Measurements from ENCODE around the gene WDR81. TPM values are rescaled to one million over a fixed set of nuclear protein-coding genes. Genes with fewer than 3 reads are reported as not detected.
"Not testable (repeated sequence)": the region's sequence is repeated elsewhere in the genome, so short reads cannot be mapped to it uniquely, and the experiment has no call there.

Gene WDR81
- total RNA-seq, 1 donor from 2014 or later, result 16.0 TPM

DNA sequence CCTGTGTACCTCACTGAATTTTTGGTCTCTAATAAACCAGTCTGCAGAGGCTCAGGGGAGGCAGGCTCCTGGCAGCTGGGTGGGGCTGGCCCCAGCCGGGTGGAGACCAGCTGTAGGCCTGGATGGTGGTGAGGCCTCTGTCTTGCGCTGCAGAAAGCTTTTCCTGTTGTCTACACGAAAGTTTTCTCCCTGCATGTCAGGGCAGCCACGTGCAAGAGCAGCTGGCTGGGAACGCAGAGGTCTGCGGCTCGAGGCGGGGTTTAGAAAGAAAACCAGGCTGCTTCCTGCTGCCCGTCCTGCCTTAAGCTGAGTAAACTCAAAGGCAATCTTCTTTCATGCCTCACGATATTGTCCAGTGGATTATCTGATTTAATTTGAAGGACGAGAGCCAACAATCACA lies 39.8 kb downstream of the WDR81 start:
- Mint-ChIP-seq H3K36me3 (no peaks in the 10 kb centered on the region), H3K27ac (peak overlapping the region; percentile 74), H3K27me3 (no peaks in the 10 kb centered on the region), H3K4me3 (peak overlapping the region; percentile 77), H3K4me1 (ENCODE audit: unreplicated experiment) (peaks cover 20% of the 10 kb centered on the region), H3K9me3 (no peaks in the 10 kb centered on the region)
- no peak for DNase-seq (ENCODE audit: extremely low spot score, unreplicated experiment)
- TF ChIP-seq, protein P1, sequence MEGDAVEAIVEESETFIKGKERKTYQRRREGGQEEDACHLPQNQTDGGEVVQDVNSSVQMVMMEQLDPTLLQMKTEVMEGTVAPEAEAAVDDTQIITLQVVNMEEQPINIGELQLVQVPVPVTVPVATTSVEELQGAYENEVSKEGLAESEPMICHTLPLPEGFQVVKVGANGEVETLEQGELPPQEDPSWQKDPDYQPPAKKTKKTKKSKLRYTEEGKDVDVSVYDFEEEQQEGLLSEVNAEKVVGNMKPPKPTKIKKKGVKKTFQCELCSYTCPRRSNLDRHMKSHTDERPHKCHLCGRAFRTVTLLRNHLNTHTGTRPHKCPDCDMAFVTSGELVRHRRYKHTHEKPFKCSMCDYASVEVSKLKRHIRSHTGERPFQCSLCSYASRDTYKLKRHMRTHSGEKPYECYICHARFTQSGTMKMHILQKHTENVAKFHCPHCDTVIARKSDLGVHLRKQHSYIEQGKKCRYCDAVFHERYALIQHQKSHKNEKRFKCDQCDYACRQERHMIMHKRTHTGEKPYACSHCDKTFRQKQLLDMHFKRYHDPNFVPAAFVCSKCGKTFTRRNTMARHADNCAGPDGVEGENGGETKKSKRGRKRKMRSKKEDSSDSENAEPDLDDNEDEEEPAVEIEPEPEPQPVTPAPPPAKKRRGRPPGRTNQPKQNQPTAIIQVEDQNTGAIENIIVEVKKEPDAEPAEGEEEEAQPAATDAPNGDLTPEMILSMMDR (conservative IDR thresholded peaks at IDR 0.05), result no peak

DNA sequence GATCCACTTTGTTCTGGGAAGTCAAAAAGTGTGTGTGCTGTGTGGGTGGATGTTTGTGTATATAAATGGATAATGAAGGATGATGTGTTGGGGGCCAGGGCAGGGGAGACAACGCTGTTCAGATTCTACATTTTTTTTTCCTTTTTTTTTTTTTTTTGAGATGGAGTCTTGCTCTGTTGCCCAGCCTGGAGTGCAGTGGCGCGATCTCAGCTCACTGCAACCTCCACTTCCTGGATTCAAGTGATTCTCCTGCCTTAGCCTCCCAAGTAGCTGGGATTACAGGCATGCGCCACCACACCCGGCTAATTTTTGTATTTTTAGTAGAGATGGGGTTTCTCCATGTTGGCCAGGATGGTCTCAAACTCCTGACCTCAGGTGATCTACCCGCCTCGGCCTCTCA lies 40.2 kb downstream of the WDR81 start:
- H3K27me3 Mint-ChIP-seq; H3K27ac Mint-ChIP-seq; H3K9me3 Mint-ChIP-seq; H3K36me3 Mint-ChIP-seq; DNase-seq (ENCODE audit: extremely low spot score, unreplicated experiment): not testable (repeated sequence)
- H3K4me3 Mint-ChIP-seq, result peak overlapping the region; percentile 77
- H3K4me1 Mint-ChIP-seq (ENCODE audit: unreplicated experiment), result peaks cover 23% of the 10 kb centered on the region

DNA sequence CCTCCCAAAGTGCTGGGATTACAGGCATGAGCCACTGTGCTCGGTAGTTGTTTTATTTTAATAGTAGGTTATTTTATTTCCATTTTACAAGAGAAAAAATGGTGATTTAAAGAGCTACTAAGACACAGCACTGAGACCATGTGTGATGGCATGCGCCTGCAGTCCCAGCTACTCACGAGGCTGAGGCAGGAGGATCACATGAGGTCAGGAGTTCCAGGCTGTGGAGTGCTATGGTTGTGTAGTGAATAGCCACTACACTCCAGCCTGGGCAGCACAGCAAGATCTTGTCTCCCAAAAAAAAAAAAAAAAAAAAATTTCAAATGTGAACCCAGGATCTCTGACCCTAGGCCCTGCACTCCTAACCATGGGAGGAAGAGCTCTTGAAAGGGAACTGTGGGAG lies 41.1 kb downstream of the WDR81 start:
- Mint-ChIP-seq H3K9me3 (no peaks in the 10 kb centered on the region), H3K36me3 (no peaks in the 10 kb centered on the region), H3K4me1 (ENCODE audit: unreplicated experiment) (peaks cover 28% of the 10 kb centered on the region), H3K27me3 (no peaks in the 10 kb centered on the region), H3K27ac (no peak overlapping the region), H3K4me3 (no peak overlapping the region)
- TF ChIP-seq, protein P1 (conservative IDR thresholded peaks at IDR 0.05), result no peak
- no peak for DNase-seq (ENCODE audit: extremely low spot score, unreplicated experiment)

DNA sequence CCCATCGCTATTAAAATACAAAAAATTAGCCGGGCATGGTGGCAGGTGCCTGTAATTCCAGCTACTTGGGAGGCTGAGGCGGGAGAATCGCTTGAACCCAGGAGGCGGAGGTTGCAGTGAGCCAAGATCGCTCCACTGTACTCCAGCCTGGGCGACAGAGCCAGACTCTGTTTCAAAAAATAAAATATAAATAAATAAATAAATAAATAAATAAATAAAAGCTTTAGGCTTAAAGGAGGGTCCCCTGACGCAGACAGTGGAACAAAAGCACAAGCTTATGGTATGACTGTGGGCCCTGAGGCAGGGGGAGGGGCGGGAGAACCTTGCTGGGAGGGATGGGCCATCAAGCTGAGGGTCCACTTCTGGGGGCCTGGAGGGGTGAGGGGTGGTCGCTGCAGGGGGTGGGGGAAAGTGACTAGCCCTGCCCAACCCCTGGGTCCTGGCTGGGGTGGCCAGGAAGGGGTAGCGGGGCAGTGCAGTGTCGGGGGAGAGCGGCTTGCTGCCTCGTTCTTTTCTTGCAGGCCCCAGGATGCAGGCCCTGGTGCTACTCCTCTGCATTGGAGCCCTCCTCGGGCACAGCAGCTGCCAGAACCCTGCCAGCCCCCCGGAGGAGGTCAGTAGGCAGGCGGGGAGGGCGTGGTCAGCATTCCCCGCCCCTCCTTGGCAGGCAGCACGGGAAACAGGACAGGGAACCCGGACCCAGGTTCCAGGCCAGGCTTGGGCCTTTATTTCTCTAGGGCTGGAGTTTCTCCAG lies 42.1 kb downstream of the WDR81 start:
- Mint-ChIP-seq H3K27ac (no peak overlapping the region), H3K27me3 (no peaks in the 10 kb centered on the region), H3K4me3 (no peak overlapping the region), H3K36me3 (no peaks in the 10 kb centered on the region), H3K4me1 (ENCODE audit: unreplicated experiment) (peaks cover 28% of the 10 kb centered on the region), H3K9me3 (no peaks in the 10 kb centered on the region)
- no peak for DNase-seq (ENCODE audit: extremely low spot score, unreplicated experiment)
- TF ChIP-seq, protein P1 (conservative IDR thresholded peaks at IDR 0.05), result no peak

DNA sequence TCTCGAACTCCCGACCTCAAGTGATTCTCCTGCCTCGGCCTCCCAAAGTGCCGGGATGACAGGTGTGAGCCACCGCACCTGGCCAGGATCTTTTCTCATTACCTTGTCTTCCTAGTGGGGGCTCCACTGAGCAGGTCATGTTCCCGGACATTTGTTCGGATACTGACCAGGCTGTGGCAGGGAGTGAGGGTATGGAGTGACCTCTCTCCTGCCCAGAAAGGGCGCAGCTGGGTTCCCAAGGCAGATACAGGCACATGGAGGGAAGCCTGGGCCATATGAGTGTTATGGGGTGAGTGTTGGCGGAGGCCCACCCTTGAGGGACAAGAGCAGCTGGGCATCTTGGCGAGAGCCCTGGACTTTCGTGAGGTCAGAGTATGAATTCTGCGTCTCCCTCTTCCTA lies 42.9 kb downstream of the WDR81 start:
- H3K27ac Mint-ChIP-seq, result no peak overlapping the region
- TF ChIP-seq, protein P1 (conservative IDR thresholded peaks at IDR 0.05), result peak; percentile 21
- H3K27me3 Mint-ChIP-seq, result no peaks in the 10 kb centered on the region
- no peak for DNase-seq (ENCODE audit: extremely low spot score, unreplicated experiment)
- H3K9me3 Mint-ChIP-seq, result no peaks in the 10 kb centered on the region
- no peaks in the 10 kb centered on the region for H3K36me3 Mint-ChIP-seq
- peaks cover 25% of the 10 kb centered on the region for H3K4me1 Mint-ChIP-seq (ENCODE audit: unreplicated experiment)
- H3K4me3 Mint-ChIP-seq, result no peak overlapping the region

DNA sequence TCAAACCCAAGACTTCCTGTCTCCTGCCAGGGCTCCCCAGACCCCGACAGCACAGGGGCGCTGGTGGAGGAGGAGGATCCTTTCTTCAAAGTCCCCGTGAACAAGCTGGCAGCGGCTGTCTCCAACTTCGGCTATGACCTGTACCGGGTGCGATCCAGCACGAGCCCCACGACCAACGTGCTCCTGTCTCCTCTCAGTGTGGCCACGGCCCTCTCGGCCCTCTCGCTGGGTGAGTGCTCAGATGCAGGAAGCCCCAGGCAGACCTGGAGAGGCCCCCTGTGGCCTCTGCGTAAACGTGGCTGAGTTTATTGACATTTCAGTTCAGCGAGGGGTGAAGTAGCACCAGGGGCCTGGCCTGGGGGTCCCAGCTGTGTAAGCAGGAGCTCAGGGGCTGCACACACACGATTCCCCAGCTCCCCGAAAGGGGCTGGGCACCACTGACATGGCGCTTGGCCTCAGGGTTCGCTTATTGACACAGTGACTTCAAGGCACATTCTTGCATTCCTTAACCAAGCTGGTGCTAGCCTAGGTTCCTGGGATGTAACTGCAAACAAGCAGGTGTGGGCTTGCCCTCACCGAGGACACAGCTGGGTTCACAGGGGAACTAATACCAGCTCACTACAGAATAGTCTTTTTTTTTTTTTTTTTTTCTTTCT lies 45.4 kb downstream of the WDR81 start:
- no peaks in the 10 kb centered on the region for H3K36me3 Mint-ChIP-seq
- H3K27ac Mint-ChIP-seq, result peak overlapping the region; percentile 79
- peak overlapping the region; percentile 45 for H3K4me3 Mint-ChIP-seq
- H3K4me1 Mint-ChIP-seq (ENCODE audit: unreplicated experiment), result peaks cover 8% of the 10 kb centered on the region
- no peak for DNase-seq (ENCODE audit: extremely low spot score, unreplicated experiment)
- no peaks in the 10 kb centered on the region for H3K9me3 Mint-ChIP-seq
- no peaks in the 10 kb centered on the region for H3K27me3 Mint-ChIP-seq
- TF ChIP-seq, protein P1 (conservative IDR thresholded peaks at IDR 0.05), result no peak

DNA sequence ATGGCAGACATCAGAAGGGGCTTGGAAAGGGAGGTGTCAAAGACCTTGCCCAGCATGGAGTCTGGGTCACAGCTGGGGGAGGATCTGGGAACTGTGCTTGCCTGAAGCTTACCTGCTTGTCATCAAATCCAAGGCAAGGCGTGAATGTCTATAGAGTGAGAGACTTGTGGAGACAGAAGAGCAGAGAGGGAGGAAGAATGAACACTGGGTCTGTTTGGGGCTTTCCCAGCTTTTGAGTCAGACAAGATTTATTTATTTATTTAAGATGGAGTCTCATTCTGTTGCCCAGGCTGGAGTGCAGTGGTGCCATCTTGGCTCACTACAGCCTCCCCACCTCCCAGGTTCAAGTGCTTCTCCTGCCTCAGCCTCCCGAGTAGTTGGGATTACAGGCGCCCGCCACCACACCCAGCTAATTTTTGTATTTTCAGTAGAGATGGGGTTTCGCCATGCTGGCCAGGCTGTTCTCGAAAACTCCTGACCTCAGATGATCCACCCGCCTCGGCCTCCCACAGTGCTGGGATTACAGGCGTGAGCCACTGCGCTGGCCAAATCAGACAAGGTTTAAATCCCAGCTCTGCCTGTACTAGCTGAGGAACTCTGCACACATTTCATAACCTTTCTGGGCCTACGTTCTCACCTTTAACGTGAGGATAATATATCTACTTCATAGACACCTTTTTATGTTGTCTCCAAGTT lies 48.6 kb downstream of the WDR81 start:
- not testable (repeated sequence) for H3K36me3 Mint-ChIP-seq; DNase-seq (ENCODE audit: extremely low spot score, unreplicated experiment); H3K4me3 Mint-ChIP-seq; H3K4me1 Mint-ChIP-seq (ENCODE audit: unreplicated experiment); H3K9me3 Mint-ChIP-seq; H3K27me3 Mint-ChIP-seq
- peak overlapping the region; percentile 11 for H3K27ac Mint-ChIP-seq

Data from type B pancreatic cell (in vitro differentiated cells).